GM18873 (cell line): Measurements from ENCODE around the gene AGPAT2.

Experiments used
- ATAC-seq: cut with Tn5 transposase; IDR thresholded peaks from one replicate; pipeline ENCODE4 v1.9.1; 2021; ENCODE audit warnings: mild to moderate bottlenecking, moderate library complexity, moderate number of reproducible peaks; ENCODE audit not compliant: unreplicated experiment, low FRiP score

AGPAT2 gene

DNA sequence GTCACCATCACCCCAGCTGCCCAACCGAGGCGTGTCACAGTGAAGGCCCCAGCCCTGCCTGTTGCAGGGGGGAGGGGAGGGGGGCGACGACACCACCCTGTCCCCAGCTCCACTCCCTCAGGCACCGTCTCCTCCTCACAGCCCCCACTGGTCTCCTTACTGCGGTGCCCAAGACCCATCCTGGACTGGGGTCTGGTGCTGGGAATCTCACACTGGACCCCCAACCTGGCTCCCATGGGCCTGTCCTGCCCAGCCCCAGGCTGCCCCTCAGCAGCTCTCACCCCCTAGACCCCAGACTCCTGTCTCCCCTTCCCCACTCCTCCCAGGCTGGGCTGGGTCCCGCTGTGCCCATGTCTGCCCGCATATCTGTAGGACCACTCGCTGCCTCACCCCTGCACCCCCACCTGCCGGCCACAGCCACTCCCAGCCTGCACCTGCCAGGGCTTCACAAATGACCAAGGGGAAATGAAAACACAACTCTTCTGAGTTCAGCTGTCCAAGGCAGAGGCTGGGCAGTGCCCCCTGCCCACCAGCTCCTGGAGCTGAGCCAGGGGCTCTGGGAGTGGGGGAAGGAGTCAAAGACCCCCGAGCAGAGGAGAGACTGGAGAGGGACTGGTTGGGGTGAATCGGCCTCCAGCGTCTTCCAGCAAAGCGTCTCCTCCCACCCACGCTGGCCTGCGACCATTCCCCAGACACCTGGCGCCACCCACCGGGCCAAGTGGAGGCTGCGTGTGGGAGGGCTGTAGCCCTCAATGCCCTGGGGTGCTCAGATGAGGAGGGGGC lies 57.2 kb downstream of the AGPAT2 start:
- ATAC-seq = no peak

DNA sequence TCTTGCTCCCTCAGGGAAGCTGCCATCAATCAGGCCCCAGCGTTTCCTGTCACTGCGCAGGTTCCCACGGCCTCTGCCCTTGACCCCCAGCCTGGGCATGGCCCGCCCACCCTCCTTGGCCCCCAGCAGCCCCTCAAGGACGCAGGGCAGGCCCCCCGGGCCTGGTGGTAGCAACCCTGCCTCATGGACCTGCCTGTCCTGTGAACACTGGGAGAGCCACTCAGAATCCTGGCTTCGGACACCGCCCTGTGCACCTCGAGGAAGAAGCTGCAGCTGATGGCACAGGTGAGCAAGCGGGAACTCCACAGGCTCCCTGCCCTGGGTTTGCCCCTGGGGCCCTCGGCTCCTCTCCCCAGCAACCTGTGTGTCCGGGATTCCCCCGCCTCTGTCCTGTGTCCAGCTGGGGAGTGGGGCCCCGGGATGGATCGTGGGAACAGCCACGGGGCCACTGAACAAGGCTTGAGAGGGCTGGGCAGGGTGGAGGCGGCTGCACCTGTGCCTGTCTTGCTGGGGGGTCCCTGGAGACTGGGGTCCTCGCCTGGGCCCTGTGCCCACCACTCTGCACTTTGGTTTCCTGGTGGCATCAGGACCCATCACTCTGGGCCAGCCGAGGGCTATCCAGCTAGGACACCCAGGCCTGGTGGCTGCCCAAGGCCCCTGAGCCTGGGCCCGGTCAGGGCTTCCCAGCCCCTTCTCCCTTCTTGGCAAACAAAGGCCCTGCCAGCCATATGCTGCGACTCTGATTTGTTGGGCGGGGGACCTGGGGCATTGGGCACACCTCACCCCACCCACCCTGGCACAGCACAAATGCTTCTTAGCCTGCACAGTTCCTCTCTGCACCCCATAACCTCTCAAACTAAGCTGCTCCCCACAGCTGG lies 58.0 kb downstream of the AGPAT2 start:
- no peak for ATAC-seq

DNA sequence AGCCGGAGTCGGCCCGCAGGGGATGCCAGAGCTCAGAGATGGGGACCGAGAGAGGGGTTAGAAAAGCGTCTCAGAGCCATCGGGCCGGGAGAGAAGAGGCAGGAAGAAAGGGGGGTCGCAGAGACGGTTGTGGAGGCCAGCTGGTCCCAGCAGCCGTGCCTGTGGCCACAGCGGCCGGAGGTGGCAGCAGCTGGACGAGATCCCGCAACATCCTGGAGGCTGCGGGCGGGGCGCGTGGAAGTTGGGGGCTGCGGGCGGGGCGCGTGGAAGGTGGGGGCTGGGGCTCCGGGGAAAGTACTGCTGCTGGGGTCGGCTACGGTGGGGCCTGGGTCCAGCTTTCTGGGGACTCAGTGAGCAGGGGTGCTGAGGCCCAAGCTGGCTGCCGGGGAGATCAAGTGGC lies 59.0 kb downstream of the AGPAT2 start:
- ATAC-seq = no peak

DNA sequence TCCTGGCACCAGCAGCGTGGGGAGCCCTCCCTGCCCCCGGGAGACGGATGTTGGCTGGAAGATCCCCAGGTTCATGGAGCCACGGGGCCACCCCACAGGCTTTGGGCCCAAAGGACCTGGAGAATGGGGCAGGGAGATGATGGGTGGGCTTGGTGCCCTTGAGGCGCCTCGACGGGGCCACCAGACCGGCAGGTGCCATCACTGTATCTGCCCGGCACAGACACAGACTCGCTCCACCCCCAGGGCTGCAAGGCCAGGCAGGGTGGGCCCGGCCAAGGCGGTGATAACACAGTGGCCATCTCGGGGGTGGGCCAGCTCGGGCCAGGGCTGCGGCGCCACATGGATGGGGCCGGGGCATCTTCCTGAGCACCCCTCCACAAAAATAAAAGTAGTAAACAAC lies 59.6 kb downstream of the AGPAT2 start:
- ATAC-seq = no peak

DNA sequence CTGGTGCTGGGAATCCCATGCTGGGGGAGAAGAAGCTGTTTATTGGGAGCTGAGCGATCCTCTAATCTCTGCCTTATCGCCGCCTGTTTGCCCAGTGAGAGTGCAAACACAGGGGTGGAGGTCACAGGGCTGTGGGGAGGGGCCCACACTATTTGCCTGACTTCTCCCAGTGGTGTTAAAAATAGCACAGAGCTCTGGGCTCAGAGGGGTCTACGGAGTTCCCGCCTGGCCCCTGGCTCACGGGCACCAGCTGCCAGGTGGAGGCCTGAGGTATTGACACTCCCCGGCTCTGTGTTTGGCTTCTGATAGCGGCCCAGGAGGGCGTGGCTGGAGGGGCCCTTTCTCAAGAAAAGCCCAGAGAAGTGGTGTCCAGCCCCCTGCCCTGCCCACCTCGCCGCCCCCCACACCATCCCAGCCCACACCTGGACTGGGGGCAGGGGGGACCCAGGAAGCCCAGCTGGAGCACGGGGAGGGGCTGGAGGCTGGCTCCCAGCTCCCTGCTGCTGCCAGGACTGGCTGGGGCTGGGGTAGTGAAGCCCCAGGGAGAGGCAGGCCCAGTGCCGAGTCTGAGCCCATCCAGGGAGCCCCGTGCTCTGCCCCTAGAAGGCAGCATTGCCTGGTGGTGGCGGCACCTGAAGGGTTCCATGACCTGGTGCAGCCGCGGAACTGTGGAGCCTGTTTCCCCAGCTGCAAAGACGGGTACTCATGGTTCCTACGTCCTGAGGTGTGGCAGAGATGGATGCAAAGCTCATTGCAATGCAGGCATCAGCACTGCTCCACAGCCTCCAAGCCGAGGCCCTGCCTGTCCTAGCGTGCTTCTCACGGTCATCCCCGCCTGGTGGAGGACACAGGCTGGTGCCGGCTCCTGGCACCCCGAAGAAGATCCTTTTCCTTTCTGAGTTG lies 60.3 kb downstream of the AGPAT2 start:
- ATAC-seq = no peak

DNA sequence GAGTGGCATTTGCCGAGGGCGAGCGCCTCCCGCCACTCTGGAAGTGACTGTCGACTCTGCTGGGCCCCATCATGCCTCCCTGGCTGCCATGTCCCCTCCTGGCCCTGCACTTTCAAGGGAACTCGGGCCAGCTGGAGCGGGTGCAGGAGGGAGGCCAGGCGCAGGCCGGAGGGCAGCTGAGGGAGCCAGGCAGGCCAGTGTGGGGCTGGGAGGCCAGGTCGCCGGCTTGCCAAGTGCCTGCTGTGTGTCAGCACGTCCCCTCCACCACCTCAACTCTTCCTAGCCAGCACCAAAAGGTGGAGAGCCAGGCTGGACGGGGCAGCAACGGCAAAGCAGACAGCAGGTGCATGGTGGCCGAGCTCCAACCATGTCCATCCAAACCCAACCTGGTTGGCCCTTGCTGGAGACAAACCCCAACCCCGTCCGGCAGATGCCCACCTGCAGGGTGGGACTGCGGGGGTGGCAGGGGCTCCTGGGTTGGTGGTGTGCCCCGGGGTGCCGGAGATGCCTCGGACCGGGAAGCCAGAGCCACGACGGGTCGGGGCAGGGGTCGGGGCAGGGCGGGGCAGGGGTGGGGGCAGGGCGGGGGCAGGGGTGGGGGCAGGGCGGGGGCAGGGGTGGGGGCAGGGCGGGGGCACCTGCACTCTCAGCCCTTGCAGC lies 61.1 kb downstream of the AGPAT2 start:
- ATAC-seq = no peak

DNA sequence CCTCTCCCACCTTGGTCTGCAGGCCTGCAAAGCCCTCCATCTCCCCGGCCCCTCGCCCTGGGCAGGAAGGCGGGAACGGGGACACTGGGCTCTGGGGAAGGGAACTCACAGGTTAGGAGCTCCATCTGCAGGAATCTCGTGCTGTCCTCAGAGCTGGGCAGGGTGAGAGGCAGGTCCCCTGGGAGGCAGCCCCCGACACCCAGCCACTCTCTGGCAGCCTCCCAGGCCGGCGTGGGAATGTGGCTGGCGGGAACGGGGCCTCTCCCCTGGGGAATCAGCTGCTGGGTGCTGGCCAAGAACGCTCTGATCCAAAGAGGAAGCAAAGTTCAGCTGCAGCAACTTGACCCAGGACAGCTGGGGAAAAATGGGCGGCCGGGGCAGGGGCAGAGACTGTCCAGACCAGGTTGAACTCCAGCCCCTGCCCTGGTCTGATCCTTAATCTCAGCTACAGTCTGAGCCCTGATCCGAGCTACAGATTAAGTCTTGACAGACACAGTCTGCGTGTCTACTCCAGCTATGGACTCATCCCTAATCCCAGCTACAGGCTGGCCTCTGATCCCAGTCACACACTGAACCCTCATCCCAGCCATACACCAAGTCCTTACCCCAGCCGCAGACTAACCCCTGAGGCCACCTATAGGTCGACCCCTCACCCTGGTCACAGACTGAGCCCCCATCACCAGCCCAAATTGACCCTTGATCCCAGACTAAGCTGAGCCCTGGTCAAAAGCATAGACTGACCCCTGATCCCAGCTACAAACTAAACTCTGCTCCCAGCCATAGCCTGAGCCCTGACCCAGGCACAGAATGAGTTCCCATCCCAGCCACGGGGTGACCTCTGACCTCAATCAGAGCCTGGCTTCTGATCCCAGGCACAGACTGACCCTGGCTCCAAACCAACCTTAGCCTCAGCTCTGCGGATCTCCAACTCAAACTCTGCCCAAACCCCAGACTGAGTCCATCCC lies 61.9 kb downstream of the AGPAT2 start:
- no peak for ATAC-seq

DNA sequence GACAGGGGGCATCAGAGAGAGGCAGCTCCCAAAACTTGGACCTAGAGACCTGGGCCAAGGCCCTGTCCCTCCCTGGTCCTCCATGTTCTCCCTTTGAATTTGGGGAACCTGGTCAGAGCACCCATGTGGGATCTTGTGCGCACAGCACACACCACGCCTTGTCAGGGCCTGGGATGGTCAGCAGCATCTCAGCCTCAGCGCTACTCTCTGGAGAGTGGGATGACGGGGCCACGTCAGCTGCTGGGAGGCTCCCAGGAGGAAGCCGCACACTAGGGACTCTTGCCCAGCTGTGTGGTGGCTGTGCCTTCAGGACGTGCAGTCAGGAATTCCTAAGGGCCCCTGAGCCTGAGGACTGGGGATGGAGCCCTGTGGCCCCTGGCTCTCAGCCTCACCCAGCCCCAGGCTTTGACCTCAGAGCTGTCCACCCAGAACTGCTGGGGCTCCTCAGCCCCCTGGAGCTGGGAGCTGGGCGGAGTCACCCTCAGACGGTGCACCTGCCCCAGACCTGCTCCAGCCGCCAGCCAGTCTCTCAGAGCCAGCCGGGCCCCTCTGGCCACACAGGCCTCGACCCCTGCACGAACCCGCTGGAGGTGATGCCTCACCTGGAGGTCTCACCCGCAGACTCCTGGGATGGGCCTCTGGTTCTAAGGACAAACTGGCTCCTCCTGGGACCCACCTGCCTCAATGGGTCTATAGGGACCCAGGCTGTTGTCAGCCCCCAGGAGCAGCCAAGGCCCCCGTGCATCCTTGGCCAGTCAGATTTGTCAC lies 62.9 kb downstream of the AGPAT2 start:
- no peak for ATAC-seq

DNA sequence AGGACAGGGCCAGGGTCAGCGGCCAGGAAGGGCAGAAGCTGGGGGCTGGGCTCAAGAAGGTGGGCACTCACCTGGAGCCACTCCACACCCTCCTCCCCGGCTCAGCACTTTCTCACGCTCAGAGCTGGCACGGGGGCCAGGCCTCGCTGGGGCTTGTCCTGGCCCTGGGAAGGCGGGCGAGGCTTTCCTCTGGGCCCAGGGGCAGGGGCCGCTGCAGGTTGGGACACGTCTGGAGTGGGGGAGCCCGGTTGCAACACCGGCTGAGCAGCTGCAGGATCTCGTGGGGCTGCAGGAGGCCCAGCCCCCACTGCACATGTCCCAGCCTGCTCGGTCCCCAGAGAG lies 63.4 kb downstream of the AGPAT2 start:
- no peak for ATAC-seq
